K562 treated with DMSO at 1 percent for 12 hours (cell line): ENCODE measurements around the gene MGAT1. TPM values are rescaled to one million over a fixed set of nuclear protein-coding genes. Genes with fewer than 3 reads are reported as not detected.

Experiments used
- total RNA-seq: library from RNA; unstranded; fragments of 300-600 nt; gene quantifications from 2 replicates; pipeline ENCODE4 v1.2.3, GENCODE V29; 2022; ENCODE audit not compliant: insufficient read depth

MGAT1 gene
- 109 and 136 TPM in 2 replicates for total RNA-seq

DNA sequence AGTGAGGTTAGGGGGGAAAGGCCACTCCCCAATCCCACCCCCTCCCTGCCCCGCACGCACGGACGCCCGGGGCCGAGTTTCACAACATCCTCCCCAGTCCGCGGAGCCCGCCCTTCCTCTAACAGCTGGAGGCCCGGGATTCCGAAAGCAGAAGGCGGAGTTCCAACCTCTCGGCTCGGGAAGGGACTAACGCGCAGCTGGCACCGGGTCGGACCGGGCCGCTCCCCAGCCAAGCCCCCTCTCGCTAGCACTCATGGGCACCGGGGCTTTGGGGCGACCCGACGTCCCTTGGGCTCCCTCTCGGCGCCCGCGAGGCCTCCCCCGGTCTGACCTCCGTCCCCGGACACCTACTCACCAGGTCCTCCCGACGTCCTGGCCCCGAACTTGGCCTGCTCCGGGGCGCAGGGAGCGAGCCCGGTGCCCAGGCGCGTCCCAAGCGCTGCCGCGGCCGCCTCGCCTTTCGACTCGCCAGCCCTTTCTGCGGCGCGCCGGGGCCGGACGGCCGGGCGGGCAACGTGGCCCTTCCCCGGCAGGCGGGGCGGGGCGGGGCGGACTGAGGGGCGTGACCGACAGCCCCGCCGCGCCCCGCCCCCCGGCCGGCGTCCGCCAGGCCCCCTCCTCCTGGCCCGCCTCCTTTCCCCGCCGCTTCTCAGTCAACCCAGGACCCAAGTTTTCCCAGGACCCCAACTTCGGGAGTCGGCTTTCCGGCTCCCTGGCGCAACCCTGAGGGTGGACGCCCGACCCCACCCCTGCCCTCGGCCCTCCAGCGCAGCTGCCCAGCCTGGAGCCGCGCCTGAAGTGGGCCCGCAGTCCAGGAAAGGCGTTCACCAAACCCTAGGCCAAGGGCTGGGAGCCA, at the start of gene MGAT1:
TSS of gene MGAT1 (minus strand) at position 482 of the 856 bp plus-strand sequence. CDS start 9,835 bp downstream, outside the sequence.

DNA sequence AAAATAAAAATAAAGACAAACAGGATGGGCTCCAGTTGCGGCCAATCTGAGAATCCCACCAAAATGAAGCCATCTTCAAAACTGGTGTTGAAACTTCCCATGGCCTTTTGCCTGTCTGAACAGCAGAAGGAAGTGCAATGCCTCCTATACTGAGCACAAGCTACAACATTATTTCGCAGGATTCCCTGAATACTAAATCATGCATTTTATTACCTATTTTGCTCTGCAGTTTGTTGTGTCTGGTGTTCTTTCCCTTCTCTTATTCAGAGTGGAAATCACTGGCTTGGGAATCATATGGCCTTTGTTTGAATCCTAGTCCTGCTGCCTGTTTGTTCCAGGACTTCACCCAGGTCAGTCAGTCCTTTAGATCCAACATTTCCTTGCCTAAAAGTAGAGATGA, 62.6 kb downstream of the MGAT1 start, which contains the start of gene OR2Y1:
TSS of gene OR2Y1 (minus strand) at position 101 of the 400 bp plus-strand sequence. CDS start at position 101, 0 bp downstream.

Other genes with a start within 250 kb of the MGAT1 start
- not detected in 2 replicates for gene SCGB3A1, start 211.3 kb downstream of the MGAT1 start, total RNA-seq
- gene FLT4, start 153.2 kb downstream of the MGAT1 start, total RNA-seq: 0.33 and 0.93 TPM in 2 replicates
- not detected in 2 replicates for gene OR2Y1, start 62.7 kb downstream of the MGAT1 start, total RNA-seq
- gene ZFP62, start 58.5 kb upstream of the MGAT1 start, total RNA-seq: 8.8 and 19.1 TPM in 2 replicates
- not detected in 2 replicates for gene BTNL8, start 96.4 kb upstream of the MGAT1 start, total RNA-seq
- gene BTNL3, start 186.0 kb upstream of the MGAT1 start, total RNA-seq: not detected in 2 replicates
- 17.9 and 40.8 TPM in 2 replicates for gene BTNL9, start 237.5 kb upstream of the MGAT1 start, total RNA-seq